ENCODE results near the gene SLC26A6. TPM values are rescaled to one million over a fixed set of nuclear protein-coding genes. Genes with fewer than 3 reads are reported as not detected.

The SLC26A6 gene
- total and polyA plus RNA-seq, 7 donors: 4.5 to 13.0 (median 6.2) TPM

DNA sequence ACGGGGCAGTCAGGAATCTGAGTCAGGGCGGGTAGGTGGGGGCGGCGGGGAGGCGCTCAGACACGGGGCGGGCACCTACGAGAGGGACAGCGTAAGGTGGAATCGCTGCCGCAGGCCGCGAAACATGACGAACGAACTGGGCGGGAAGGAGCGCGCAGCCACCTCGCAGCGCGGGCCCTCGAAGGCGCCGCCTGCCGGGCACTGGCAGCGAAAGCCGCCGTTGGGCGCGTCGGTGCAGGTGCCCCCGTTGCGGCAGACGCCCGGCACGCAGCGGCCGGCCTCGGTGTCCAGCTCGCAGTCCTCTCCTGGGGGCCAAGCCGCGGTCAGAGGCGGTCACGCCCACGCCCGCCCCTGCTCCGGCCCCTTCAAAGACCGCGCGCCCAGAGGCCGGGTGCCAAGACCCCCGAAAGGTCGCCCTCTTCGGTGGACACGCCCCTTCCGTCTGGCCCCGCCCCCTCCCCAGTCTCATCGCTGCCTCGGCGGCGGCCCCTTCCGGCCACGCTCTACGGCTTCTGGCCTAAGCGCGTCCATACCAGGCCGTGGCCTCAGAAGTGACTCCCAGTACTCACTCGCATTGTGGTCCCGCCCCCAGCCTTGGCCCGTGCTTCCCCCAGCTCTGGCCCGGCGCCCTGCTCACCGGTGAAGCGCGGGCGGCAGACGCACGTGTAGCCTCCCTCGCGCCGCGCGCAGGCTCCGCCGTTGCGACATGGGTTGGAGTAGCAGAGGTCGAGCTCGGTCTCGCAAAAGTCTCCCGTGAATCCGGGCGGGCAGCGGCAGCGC is 21.0 kb upstream of the SLC26A6 start:
- intact Hi-C loops (cut with DNase I): no loop called here
- H3K36me3 ChIP-seq (ENCODE audit: insufficient read depth in 1 of 2, low read depth in 1 of 2): no peaks in the 10 kb centered on the region
- peaks cover 2% of the 10 kb centered on the region for H3K4me1 ChIP-seq
- peaks cover 0 to 16% (median 2%) of the 10 kb centered on the region in 3 donors for H3K27me3 ChIP-seq (ENCODE audit: insufficient read depth in 3 of 3, low read length in 2 of 3)
- peak overlapping the region; percentile 67 for H3K27ac ChIP-seq
- DNase-seq (peak; percentile 83 to 90), ATAC-seq (peak; percentile 92 to 96 (median 94))
- peak overlapping the region; percentile 80 for H3K4me3 ChIP-seq
- WGBS, 3 donors: 4% methylated on average over 56 to 94 of the region's 94 CpGs
- TF ChIP-seq, protein P1, sequence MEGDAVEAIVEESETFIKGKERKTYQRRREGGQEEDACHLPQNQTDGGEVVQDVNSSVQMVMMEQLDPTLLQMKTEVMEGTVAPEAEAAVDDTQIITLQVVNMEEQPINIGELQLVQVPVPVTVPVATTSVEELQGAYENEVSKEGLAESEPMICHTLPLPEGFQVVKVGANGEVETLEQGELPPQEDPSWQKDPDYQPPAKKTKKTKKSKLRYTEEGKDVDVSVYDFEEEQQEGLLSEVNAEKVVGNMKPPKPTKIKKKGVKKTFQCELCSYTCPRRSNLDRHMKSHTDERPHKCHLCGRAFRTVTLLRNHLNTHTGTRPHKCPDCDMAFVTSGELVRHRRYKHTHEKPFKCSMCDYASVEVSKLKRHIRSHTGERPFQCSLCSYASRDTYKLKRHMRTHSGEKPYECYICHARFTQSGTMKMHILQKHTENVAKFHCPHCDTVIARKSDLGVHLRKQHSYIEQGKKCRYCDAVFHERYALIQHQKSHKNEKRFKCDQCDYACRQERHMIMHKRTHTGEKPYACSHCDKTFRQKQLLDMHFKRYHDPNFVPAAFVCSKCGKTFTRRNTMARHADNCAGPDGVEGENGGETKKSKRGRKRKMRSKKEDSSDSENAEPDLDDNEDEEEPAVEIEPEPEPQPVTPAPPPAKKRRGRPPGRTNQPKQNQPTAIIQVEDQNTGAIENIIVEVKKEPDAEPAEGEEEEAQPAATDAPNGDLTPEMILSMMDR (IDR thresholded peaks at IDR 0.05): peak; percentile 62
- H3K9me3 ChIP-seq: no peaks in the 10 kb centered on the region

DNA sequence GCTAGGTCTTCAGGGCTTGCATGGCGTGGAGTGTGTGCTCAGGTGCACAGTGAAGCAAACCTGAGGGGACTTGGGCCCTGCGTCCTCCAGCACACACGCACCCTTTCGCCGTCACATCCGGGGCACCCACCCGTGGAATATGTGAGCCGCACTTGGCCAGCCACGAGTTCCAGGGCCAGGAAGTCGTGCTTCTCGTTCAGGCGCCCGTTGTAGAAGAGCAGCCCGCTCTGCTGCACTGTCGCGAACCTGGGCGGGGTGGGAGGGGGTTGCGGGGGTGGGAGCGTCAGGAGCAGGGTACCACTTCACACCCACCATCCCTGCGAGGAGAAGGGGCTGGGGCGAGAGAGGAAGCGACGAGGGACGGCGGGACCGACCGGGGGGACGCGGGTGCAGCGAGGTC is 20.3 kb upstream of the SLC26A6 start:
- H3K27ac ChIP-seq: peak overlapping the region; percentile 67
- H3K4me3 ChIP-seq: peak overlapping the region; percentile 80
- peaks cover 0 to 10% (median 2%) of the 10 kb centered on the region in 3 donors for H3K27me3 ChIP-seq (ENCODE audit: insufficient read depth in 3 of 3, low read length in 2 of 3)
- TF ChIP-seq, protein P1 (IDR thresholded peaks at IDR 0.05): no peak
- intact Hi-C loops (cut with DNase I): no loop called here
- H3K4me1 ChIP-seq: no peaks in the 10 kb centered on the region
- no peak for DNase-seq
- H3K36me3 ChIP-seq (ENCODE audit: insufficient read depth in 1 of 2, low read depth in 1 of 2): no peaks in the 10 kb centered on the region
- H3K9me3 ChIP-seq: no peaks in the 10 kb centered on the region
- no peak for ATAC-seq
- WGBS, 3 donors: 13 to 15% (median 14%) methylated on average over 27 to 30 of the region's 30 CpGs

DNA sequence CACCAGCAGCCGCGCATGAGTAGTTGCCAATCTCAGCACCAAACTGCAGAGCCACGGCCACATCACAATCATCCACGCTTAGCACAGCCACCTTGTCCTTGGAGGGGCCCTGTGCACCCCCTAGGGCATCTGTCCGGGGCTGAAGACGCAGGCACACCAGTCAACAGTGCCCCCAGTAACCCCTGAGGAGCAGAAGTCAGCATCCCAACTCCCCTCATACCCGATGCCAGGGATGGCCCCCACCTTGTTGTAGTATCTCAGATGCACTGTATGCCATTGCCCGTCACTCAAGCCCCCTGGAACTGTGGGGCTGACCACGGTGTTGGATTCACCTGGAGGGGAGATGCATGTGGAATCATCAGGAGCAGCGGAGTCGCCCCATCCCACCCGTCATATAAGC is 19.8 kb upstream of the SLC26A6 start:
- H3K36me3 ChIP-seq (ENCODE audit: insufficient read depth in 1 of 2, low read depth in 1 of 2): no peaks in the 10 kb centered on the region
- H3K4me1 ChIP-seq: no peaks in the 10 kb centered on the region
- H3K27me3 ChIP-seq (ENCODE audit: insufficient read depth in 3 of 3, low read length in 2 of 3): peaks cover 0 to 4% (median 2%) of the 10 kb centered on the region in 3 donors
- intact Hi-C loops (cut with DNase I): no loop called here
- ATAC-seq: no peak
- no peak for DNase-seq
- H3K4me3 ChIP-seq: no peak overlapping the region
- no peak overlapping the region for H3K27ac ChIP-seq
- 85 to 88% (median 87%) methylated on average over 12 of the region's 12 CpGs for WGBS, 3 donors
- H3K9me3 ChIP-seq: no peaks in the 10 kb centered on the region
- TF ChIP-seq, protein P1 (IDR thresholded peaks at IDR 0.05): no peak

DNA sequence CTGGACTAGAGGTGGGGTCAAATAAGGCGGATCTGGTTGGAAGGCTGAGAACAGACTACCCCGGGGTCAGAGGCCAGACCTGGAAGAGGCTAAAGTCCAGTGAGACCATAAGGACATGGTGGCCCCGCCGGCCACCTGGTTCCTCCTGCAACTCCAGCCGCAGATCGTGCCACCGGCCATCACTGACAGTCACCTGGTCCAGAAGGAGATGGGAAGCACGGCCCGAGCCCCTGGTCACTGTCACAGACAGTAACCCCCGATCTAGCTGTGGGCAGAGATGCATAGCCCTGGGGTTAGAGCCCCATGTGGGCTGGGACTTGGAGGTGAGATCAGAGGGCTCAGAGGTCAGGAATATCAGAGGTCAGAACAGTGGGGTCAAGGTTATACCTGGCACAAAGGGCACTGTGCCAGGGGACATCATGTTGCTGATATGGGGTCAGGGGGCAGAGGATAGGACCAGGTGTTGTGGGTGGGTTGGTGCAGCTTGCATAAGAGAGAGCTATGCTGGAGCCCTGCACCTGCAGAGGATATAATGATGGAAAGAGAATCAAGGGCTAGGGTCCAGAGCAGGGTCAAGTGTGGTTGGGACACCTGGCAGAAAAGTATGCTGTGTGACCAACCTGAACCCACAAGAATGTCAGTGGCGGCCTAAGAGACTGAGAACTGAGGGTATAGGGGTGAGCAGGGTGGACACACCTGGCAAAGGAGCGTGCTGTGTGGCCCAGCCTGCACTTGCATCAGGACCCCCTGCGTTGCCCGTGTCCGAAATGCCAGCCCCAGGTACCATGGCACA is 17.9 kb upstream of the SLC26A6 start:
- WGBS, 3 donors: 92 to 96% (median 93%) methylated on average over 15 of the region's 15 CpGs
- no peak for ATAC-seq
- intact Hi-C loops (cut with DNase I): loop anchor here in 1 of 2 donors (5.0 kb wide), 1 partner anchor 91 kb away; the partner anchor contains the start of gene UCN2
- peaks cover 0 to 2% (median 0%) of the 10 kb centered on the region in 3 donors for H3K27me3 ChIP-seq (ENCODE audit: insufficient read depth in 3 of 3, low read length in 2 of 3)
- no peak overlapping the region for H3K4me3 ChIP-seq
- TF ChIP-seq, protein P1 (IDR thresholded peaks at IDR 0.05): no peak
- no peak overlapping the region for H3K27ac ChIP-seq
- no peaks in the 10 kb centered on the region for H3K36me3 ChIP-seq (ENCODE audit: insufficient read depth in 1 of 2, low read depth in 1 of 2)
- no peaks in the 10 kb centered on the region for H3K4me1 ChIP-seq
- H3K9me3 ChIP-seq: no peaks in the 10 kb centered on the region
- no peak for DNase-seq
